Ramos (cell line): ENCODE data around the gene TMBIM6.
"Not testable (repeated sequence)": the region's sequence is repeated elsewhere in the genome, so short reads cannot be mapped to it uniquely, and the experiment has no call there.

Experiments
- in situ Hi-C: fragments of 300-500 bp; cut with MboI; formaldehyde crosslinking; loops from one replicate; pipeline ENCODE4 v1.14.3; 2022; ENCODE audit warnings: low sequenced_read_pairs; ENCODE audit not compliant: unreplicated experiment

Gene TMBIM6

DNA sequence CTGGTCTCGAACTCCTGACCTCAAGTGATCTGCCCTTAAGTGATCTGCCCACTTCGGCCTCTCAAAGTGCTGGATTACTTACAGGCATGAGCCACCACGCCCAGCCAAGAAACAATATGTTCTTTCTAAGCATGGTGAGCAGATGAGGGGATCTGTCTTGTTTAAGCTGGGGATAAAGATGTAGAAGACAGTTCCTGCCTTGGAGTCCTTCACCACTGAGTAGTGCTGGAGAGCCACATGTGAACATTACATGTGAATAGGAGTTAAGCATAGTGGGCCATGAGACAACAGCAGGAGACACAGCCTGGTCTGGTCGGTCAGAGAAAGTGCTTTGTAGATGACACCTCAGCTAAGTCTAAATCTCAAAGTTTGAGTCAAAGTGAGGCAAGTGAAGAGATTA is 26.0 kb downstream of the TMBIM6 start:
- in situ Hi-C loops = no loop called here

DNA sequence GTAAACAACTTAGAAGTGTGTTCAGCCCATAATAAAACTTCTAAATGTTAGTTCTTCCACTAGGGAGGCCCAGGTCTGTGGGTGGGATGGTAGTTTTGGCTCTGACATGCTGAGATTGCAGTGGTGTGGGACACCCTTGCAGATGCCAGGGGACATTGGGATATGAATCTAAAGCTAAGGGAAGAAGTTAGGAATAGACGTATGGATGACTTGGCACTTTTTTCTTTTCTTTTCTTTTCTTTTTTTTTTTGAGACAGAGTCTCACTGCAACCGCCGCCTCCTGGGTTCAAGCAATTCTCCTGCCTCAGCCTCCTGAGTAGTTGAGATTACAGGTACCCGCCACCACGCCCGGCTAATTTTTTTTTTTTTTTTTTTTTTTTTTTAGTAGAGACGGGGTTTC is 31.7 kb downstream of the TMBIM6 start:
- in situ Hi-C loops = not testable (repeated sequence)

DNA sequence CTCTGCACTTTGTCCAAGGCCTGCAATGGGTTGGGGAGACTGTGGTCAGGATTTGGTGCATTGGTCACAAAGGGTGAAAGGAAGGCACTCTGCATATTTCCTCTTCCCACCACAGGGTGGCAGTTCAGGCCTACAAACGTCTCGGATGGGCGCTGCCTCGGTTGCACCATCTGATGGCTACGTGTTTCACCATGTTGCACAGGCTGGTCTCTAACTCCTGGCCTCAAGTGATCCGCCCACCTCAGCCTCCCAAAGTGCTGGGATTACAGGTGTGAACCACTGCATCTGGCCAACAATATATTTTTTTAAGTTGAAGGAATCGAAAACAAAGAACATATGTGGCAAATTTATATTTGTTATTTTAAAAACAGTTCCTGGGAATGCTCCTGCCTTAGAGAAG is 35.1 kb downstream of the TMBIM6 start:
- in situ Hi-C loops = no loop called here

DNA sequence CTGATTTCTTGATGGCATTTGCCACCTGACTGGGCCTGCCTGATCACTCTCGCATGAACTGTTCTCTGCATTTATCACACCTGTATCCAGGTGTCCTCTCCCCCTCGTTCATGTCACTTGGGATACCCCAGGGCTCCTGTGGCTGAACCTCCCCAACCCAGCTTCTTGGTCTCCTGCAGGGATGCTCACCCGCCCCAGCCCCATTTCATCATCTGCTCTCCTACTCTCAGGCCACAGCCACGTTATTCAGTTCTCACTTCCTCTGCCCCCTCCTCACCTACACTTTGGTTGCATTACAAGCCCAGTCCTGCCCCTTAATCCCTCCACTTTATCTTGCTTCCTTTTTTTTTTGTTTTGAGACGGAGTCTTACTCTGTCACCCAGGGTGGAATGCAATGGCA is 35.5 kb downstream of the TMBIM6 start:
- in situ Hi-C loops = no loop called here

DNA sequence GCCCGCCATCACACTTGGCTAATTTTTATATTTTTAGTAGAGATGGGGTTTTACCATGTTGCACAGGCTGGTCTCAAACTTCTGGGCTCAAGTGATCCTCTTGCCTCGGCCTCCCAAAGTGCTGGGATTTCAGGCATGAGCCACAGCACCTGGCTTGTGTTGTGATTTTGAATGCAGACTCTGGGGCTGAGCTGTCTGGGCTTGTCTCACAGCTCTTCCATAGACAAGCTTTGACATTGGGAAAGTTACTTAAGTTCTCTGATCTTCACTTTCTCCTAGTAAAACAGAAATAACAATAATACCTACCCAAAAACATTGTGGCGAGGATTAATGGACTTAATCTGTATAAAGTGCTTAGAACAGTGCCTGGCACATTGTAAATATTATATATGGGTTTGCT is 36.0 kb downstream of the TMBIM6 start:
- in situ Hi-C loops = no loop called here

DNA sequence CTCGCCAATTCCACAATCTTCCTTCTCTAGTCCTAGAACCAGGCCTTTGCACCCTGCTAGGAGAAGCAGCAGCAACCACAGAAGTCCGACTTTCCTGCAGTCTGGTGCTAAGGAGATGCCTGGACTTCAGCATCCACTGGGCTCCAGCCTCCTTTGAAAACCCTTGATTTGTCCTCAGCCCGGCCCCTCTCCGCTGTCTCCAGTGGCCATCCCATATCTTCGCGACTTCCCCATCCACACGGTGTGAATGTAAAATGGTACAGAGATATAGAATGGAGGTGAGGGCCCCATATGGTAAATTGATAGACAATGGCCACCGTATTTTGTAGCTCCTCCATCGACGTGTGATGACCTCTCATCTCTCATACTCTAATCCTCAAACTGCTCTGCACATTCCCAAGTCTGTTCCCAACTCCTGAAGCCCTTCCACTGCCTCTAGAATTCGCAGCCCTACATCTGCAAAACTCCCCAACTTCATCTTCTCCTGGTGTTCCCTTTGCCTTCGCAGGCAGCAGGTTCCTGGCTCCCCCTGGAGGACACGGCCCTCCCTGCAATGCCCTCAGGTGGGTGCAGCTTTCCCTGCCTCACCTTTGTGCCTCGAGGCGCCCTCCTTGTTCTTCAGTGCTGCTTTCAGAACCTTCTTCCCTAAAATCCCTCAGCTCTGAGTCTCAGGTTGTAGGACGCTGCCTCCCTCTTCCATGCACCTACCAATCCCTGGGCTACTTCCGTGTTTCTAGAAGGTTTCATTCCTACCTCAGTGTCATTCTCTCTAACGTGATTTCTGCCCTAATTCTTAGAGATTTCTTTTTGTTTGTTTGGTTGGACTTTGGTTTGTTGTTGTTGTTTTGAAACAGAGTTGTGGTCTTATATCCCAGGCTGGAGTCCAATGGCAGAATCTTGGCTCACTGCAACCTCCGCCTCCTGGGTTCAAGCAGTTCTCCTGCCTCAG is 36.7 kb downstream of the TMBIM6 start:
- in situ Hi-C loops = no loop called here

DNA sequence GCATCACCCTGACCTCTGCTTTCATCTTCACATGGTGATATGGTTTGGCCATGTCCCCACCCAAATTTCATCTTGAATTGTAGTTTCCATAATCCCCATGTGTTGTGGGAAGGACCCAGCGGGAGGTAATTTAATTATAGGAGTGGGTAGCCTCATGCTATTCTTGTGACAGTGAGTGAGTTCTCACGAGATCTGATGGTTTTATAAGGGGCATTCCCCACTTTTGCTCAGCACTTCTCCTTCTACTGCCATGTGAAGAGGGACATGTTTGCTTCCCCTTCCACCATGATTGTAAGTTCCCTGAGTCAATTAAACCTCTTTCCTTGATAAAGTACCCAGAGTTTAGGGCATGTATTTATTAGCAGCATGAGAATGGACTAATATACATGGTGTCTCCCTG is 38.2 kb downstream of the TMBIM6 start:
- in situ Hi-C loops = no loop called here

DNA sequence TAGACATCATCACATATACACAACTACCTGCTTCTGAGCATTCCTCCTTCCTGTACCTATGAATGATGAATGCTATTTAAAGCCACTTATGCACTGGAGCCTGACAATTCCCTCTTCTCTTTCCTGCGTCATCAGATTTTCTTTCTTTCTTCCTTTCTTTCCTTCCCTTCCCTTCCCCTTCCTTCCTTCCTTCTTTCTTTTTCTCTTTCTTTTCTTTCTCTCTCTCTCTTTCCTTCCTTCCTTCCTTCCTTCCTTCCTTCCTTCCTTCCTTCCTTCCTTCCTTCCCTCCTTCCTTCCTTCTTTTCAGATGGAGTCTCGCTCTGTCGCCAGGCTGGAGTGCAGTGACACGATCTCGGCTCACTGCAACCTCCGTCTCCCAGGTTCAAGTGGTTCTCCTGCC is 39.6 kb downstream of the TMBIM6 start:
- in situ Hi-C loops = not testable (repeated sequence)

DNA sequence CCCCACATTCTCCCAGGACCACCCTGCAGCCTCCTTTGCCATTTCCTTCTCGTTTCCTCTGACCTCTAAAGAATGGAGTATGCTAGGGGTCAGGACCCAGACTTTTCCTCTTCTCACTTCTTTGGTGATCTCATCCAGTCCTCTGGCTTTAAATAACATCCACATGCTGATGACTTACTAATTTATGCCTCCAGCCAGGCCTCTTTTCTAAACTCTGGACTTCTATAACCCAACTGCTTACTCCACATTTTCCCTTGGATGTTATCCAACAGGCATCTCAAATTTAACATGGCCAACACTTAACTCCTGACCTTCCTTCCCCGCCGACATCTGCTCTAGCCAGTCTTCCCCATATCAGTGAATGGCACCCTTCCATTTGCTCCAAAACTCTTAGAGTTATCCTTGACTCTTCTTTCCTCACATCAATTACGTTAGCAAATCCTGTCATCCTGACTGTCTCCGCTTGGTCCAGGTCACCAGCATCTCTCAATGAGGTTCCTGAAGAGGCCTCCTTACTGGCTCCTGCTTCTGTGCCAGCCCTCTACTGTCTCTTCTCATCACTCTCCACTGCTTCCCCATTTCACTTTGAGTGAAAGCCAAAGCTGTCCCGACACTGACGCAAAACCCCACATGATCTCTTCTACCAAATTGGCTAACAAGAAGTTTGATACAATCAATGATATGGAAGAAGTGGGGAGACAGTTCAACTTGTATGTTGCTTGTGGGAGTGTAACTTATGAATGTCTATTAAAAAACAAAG is 42.7 kb downstream of the TMBIM6 start:
- in situ Hi-C loops = no loop called here

DNA sequence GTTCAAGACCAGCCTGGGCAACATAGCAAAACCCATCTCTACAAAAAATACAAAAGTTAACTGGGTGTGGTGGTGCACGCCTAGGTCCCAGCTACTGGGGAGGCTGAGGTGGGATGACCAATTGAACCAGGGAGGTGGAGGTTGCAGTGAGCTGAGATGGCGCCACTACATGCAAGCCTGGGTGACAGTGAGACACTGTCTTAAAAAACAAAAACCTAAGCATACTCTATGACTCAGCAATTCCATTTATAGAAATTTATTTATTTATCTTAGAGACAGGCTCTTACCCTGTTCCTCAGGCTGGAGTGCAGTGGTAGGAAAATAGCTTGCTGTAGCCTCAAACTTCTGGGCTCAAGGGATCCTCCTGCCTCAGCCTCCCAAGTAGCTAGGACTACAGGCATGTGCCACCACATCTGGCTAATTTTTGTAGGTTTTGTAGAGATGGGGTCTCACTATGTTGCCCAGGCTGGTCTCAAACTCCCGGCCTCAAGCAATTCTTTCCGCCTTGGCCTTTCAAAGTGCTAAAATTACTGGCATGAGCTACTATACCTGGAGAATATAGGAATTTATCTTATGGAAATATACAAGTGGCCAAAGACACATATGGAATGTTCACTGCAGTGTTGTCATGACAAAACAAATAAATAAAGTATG is 43.5 kb downstream of the TMBIM6 start:
- in situ Hi-C loops = no loop called here

DNA sequence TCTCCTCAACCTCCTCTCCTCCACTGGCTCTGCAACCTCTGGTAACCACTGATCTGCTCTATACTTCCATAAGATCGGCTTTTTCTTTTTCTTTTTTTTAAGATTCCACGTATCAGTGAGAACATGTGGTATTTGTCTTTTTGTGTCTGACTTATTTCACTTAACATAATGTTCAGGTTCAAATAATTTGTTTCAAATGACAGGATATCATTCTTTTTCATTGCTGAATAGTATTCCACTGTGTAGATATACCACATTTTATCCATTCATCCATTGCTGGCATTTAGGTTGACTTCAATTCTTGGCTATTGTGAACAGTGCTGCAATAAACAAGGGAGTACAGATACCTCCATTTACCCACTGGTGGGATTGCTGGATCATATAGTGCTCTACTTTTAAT is 46.3 kb downstream of the TMBIM6 start:
- in situ Hi-C loops = no loop called here

DNA sequence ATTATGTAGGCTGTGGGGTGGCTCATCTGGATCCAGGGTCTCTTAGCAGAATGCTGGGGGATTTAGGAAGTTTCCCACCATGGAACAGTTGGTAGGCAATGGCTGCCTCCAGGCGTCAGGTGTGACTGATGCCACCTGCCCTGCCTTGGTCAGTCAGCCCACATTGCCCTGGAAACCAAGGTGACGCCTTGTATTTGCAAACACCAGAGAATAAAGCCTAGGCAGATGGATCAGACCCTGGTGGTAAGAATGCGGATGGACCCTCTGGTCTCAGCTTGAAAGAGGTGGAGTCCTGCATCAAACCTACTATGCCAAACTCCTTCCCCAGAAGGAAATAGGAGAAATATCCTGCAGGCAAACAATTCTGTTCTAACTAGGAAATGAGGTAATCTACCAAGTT is 48.6 kb downstream of the TMBIM6 start:
- in situ Hi-C loops = no loop called here

DNA sequence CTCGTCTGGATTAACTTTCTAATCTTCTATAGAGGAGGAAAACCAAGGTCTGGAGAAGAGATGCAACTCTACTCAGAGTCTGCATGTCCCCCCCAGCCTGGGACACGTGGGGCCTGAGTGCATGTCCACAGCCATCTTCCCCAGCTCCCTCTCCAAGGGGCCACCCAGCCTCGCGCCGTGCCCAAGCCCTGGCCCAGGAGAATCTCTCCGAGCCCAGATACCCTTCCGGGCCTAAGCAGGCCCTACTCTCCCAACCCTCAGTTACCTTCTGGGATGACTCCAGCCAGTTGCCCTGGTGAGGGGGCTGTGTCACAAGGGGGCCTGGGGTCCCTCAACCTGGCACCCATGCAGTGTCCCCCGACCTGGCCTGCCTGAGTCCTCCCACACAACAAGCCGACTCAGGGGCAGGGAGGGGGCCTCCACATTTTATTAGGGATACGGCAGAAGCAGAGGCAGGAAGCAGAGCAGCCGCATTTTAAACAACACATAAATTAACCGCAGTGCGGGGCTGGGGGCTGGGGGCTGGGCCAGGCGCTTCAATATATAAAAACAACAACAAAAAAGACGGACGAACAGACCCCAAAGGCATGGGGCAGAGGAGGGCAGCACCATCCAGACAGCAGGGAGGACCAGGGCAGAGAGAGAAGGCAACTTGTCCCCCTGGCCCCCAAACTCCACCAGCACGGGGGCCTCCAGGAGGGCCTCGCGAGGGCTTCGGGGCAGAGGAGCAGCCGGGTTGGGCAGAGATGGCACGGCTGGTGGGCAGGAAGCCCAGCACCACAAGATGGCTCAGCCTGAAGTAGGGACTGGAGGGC is 49.6 kb downstream of the TMBIM6 start:
- in situ Hi-C loops = no loop called here

DNA sequence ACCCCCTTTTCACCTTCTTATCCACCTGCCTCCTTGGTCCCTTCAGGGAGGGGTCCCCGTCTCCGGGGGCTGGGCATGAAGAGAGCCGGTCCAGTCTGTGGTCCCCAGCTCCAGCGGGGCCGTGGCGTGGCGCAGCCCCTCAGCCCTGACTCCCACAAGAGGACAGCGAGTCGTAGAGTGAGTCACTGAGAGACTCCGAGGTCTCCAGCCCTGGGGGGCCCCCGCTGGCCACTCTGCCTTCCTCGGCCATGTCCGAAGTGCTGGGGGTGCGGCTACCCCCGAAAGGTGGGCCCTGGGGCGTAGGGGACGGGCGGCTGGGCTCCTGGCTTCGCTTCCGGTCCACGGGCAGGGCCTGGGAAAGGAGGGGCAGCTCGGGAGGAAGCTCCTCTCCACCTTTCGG is 50.3 kb downstream of the TMBIM6 start:
- in situ Hi-C loops = no loop called here

DNA sequence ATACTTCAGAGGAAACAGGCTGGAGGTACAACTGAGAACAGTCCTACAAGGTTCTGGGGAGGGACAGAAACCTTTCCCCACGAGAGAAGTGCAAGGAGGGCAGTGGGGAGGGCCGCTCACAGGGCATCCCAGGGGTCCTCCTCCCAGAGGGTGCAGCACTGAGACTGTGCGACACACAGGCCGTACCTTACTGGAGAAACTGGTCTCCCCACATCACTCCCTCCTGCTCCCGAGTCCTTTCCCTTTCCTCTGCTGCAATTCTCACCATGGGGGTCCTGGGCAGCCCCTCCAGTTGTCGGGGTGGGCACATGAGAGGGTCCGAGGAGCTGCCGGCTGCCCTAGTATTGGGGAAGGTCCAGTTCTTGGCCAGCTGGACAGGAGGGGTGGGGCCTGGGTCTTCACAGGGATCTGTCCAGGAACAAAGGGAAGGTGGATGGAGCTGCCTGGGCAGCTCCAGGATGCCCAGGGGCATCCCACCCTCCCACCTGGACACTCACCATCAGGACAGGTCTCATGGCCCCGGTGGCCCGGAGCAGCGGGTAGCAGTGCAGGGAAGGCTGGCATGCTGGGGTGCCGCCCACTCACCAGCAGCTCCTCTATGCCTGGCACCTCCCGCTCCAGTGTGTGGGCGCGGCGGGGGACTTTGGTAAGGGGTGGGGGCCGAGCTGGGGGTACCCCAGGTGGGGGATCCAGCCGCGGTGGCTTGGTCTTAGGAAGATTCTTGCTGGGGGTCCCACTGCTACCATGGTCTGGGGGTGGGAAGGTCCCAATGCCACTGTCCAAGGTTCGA is 51.0 kb downstream of the TMBIM6 start:
- in situ Hi-C loops = no loop called here

DNA sequence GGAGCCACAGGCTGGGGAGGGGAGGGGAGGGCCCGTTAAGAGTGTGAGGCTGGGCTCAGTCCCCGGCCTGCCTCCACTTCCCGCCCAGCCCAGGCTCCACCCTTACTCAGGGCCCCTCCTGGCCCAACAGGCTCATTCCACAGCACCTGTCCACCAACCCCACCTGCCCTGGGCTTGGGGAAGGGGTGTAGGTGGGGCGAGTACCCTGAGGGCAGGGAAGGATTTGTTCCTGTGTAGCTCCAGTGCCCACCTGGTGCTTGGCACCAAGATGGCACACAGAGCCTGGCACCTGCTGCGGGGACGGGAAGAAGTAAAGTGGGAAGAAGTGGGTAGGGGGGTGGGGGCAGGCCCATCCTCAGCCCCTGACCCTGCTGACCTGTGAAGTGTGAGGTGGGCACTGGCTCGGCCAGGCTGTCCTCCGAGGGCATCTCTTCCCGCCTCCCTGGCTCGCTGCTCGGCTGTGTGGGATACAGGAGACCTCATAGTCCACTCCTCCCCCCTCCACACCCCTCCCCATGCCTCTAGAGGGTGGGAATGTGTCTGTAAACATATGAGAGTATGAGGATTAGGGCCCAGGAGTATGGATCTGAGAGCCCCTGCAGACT is 51.7 kb downstream of the TMBIM6 start:
- in situ Hi-C loops = no loop called here

DNA sequence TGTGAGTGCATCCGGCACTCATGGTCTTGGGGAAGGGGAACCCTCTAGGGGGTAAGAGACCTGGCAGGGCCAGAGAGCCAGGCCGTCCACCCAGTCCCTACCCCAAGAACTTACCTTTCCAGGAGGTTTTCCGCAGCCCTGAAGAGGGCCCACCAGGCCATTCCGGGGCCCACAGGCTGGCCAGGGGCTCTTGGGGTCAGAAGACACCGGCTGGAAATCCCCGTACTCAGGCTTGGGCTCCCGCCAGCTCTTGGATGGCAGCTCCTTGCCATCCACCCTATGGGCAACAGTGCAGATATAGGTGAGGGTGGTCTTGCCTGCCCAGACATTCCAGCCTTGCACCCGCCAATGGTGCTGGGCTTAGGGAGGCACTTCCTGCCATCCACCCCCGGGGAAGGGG is 52.3 kb downstream of the TMBIM6 start:
- in situ Hi-C loops = no loop called here

DNA sequence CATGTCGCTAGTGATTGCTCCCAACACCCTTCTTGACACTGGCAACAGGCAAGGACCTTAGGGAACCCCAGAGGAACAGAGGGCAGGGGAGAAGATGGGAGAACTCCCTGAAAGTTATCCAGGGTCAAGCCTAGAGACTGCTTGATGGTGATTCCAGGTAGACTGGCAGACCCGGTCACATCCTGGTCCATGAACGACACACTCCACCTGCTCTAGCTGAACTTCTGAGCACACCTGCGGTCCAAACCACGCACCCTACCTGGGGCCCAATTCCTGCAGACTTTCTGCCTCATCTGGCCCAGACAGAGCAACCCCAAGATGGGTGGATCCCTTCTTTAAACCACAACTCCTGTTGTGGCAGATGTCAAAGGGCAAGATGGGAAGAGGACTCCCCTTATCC is 52.7 kb downstream of the TMBIM6 start:
- in situ Hi-C loops = no loop called here
